WTC11 (cell line): ENCODE measurements around the gene EPHB6. TPM values are rescaled to one million over a fixed set of nuclear protein-coding genes. Genes with fewer than 3 reads are reported as not detected.

ENCODE experiments used
- ATAC-seq: fragments of 200-7000 bp; cut with Tn5 transposase; 2 replicates; pipeline ENCODE4 v1.10.0; 2021; ENCODE audit warnings: mild to moderate bottlenecking, moderate library complexity
- CTCF ChIA-PET: fragments of 300-600 bp; sonication (Branson Sonifier 250); formaldehyde crosslinking; loops from one replicate; lab custom pipeline; 2021; ENCODE audit warnings: antibody characterized with exemption; lab: Charles Lee
- POLR2A ChIA-PET: fragments of 350-600 bp; sonication (Branson Sonifier 250); formaldehyde crosslinking; loops from one replicate; lab custom pipeline; 2021; ENCODE audit warnings: antibody characterized with exemption; lab: Charles Lee
- DNase-seq: peaks from one replicate; pipeline ENCODE4 v3.0.0; 2021; ENCODE audit warnings: low spot score
- H3K27ac Mint-ChIP-seq: 2 replicates; pipeline ENCODE4 v1.8.0; 2021; ENCODE audit warnings: mixed read lengths
- H3K27me3 Mint-ChIP-seq: 2 replicates; pipeline ENCODE4 v1.8.0; 2021; ENCODE audit warnings: low read depth, mild to moderate bottlenecking, moderate library complexity, mixed read lengths
- H3K36me3 Mint-ChIP-seq: 2 replicates; pipeline ENCODE4 v1.8.0; 2021; ENCODE audit warnings: mixed read lengths
- H3K4me1 Mint-ChIP-seq: 2 replicates; pipeline ENCODE4 v1.8.0; 2022; ENCODE audit warnings: mixed read lengths
- H3K4me3 Mint-ChIP-seq: 2 replicates; pipeline ENCODE4 v1.8.0; 2021; ENCODE audit warnings: mild to moderate bottlenecking, moderate library complexity, mixed read lengths
- H3K9me3 Mint-ChIP-seq: 2 replicates; pipeline ENCODE4 v1.8.0; 2021; ENCODE audit warnings: mixed read lengths
- CBFB ChIP-seq: sonication (generic); formaldehyde crosslinking; IDR thresholded peaks from 2 replicates; pipeline ENCODE4 v1.8.1; 2022; ENCODE audit warnings: mild to moderate bottlenecking, low read depth, missing genetic modification reagents
- CREM ChIP-seq: sonication (generic); formaldehyde crosslinking; IDR thresholded peaks from 2 replicates; pipeline ENCODE4 v1.8.1; 2022; ENCODE audit warnings: mild to moderate bottlenecking, missing genetic modification reagents, moderate library complexity
- ESRRA ChIP-seq: sonication (generic); formaldehyde crosslinking; IDR thresholded peaks from 2 replicates; pipeline ENCODE4 v1.8.1; 2022; ENCODE audit warnings: mild to moderate bottlenecking, missing genetic modification reagents, borderline replicate concordance
- HMGA2 ChIP-seq: fragments of 250-450 bp; sonication (Bioruptor Pico); IDR thresholded peaks from 2 replicates; pipeline ENCODE4 v1.4.0; 2021; ENCODE audit warnings: mild to moderate bottlenecking, moderate library complexity
- JAZF1 ChIP-seq: fragments of 250-450 bp; sonication (Bioruptor Pico); IDR thresholded peaks from 2 replicates; pipeline ENCODE4 v1.9.0; 2021; ENCODE audit warnings: moderate library complexity, mild to moderate bottlenecking, inconsistent platforms
- KAT7 ChIP-seq: sonication (generic); formaldehyde crosslinking; IDR thresholded peaks from 2 replicates; pipeline ENCODE4 v1.8.1; 2023; ENCODE audit warnings: missing genetic modification reagents, mild to moderate bottlenecking, borderline replicate concordance
- NFATC4 ChIP-seq: fragments of 250-450 bp; sonication (Bioruptor Pico); IDR thresholded peaks from 2 replicates; pipeline ENCODE4 v1.9.0; 2021; ENCODE audit warnings: mild to moderate bottlenecking
- SMAD3 ChIP-seq: sonication (generic); formaldehyde crosslinking; IDR thresholded peaks from 2 replicates; pipeline ENCODE4 v1.8.0; 2022; ENCODE audit warnings: missing genetic modification reagents, mild to moderate bottlenecking, borderline replicate concordance
- SMAD4 ChIP-seq: sonication (generic); formaldehyde crosslinking; IDR thresholded peaks from 2 replicates; pipeline ENCODE4 v1.8.0; 2022; ENCODE audit warnings: mild to moderate bottlenecking, missing genetic modification reagents
- TEAD4 ChIP-seq: sonication (generic); formaldehyde crosslinking; IDR thresholded peaks from 2 replicates; pipeline ENCODE4 v1.8.0; 2022; ENCODE audit warnings: mild to moderate bottlenecking, missing genetic modification reagents
- TP53 ChIP-seq: sonication (generic); formaldehyde crosslinking; IDR thresholded peaks from 2 replicates; pipeline ENCODE4 v1.8.1; 2023; ENCODE audit warnings: mild to moderate bottlenecking, missing genetic modification reagents
- ZMAT4 ChIP-seq: fragments of 250-450 bp; sonication (Bioruptor Pico); IDR thresholded peaks from 2 replicates; pipeline ENCODE4 v1.9.0; 2021; ENCODE audit warnings: mild to moderate bottlenecking
- ZNF121 ChIP-seq: sonication (generic); formaldehyde crosslinking; IDR thresholded peaks from 2 replicates; pipeline ENCODE4 v1.8.0; 2023; ENCODE audit warnings: missing genetic modification reagents
- ZNF416 ChIP-seq: fragments of 250-450 bp; sonication (Bioruptor Pico); IDR thresholded peaks from 2 replicates; pipeline ENCODE4 v1.9.0; 2021; ENCODE audit warnings: mild to moderate bottlenecking, inconsistent platforms
- ZNF425 ChIP-seq: fragments of 250-450 bp; sonication (Bioruptor Pico); conservative IDR thresholded peaks from 2 replicates; pipeline ENCODE4 v1.9.0; 2021; ENCODE audit warnings: mild to moderate bottlenecking
- total RNA-seq: library from RNA; stranded (reverse); gene quantifications from 3 replicates; pipeline ENCODE4 v1.2.3, GENCODE V29; 2021
- TF ChIP-seq, protein P1 (sequence below): sonication (generic); formaldehyde crosslinking; IDR thresholded peaks from 2 replicates; pipeline ENCODE4 v1.8.0; 2023; ENCODE audit warnings: missing genetic modification reagents
- TF ChIP-seq, protein P2 (sequence below): sonication (generic); formaldehyde crosslinking; IDR thresholded peaks from 2 replicates; pipeline ENCODE4 v1.8.1; 2023; ENCODE audit warnings: mild to moderate bottlenecking, missing genetic modification reagents, moderate library complexity
- TF ChIP-seq, protein P3 (sequence below): fragments of 250-450 bp; sonication (Bioruptor Pico); IDR thresholded peaks from 2 replicates; pipeline ENCODE4 v1.9.0; 2021; ENCODE audit warnings: mild to moderate bottlenecking, borderline replicate concordance
- TF ChIP-seq, protein P4 (sequence below): fragments of 250-450 bp; sonication (Bioruptor Pico); IDR thresholded peaks from 2 replicates; pipeline ENCODE4 v1.8.0; 2021; ENCODE audit warnings: mild to moderate bottlenecking
- TF ChIP-seq, protein P5 (sequence below): sonication (generic); formaldehyde crosslinking; IDR thresholded peaks from 2 replicates; pipeline ENCODE4 v1.8.1; 2022; ENCODE audit warnings: missing genetic modification reagents, borderline replicate concordance
- TF ChIP-seq, protein P6 (sequence below): sonication (generic); formaldehyde crosslinking; IDR thresholded peaks from 2 replicates; pipeline ENCODE4 v1.8.0; 2022; ENCODE audit warnings: mild to moderate bottlenecking, missing genetic modification reagents

EPHB6 gene
- total RNA-seq, 1 experiment from 2014 or later: 15.1 TPM

DNA sequence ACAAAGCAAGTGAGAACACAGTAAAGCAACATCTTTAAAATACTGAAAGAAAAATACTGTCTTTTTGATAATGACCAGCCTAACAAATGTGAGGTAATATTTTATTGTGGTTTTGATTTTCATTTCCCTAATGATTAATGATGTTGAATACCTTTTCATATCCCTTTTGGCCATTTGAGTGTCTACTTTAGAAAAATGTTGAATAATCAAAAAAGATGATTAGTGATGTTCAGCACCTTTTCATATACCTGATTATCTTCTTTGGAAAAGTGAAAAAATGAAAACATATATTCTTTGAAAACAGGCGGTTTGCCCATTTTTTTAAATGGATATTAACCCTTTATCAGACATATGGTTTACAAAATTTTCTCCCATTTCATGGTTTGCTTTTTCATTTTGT, 32.2 kb upstream of the EPHB6 start (continued):
- TF ChIP-seq ZMAT4 (no peak), KAT7 (CRISPR knock-in tag) (no peak)
- TF ChIP-seq, protein P1, sequence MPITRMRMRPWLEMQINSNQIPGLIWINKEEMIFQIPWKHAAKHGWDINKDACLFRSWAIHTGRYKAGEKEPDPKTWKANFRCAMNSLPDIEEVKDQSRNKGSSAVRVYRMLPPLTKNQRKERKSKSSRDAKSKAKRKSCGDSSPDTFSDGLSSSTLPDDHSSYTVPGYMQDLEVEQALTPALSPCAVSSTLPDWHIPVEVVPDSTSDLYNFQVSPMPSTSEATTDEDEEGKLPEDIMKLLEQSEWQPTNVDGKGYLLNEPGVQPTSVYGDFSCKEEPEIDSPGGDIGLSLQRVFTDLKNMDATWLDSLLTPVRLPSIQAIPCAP (CRISPR knock-in tag): no peak
- TF ChIP-seq, protein P2, sequence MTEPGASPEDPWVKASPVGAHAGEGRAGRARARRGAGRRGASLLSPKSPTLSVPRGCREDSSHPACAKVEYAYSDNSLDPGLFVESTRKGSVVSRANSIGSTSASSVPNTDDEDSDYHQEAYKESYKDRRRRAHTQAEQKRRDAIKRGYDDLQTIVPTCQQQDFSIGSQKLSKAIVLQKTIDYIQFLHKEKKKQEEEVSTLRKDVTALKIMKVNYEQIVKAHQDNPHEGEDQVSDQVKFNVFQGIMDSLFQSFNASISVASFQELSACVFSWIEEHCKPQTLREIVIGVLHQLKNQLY (CRISPR knock-in tag): no peak
- TF ChIP-seq, all 79 proteins: peak for 0

DNA sequence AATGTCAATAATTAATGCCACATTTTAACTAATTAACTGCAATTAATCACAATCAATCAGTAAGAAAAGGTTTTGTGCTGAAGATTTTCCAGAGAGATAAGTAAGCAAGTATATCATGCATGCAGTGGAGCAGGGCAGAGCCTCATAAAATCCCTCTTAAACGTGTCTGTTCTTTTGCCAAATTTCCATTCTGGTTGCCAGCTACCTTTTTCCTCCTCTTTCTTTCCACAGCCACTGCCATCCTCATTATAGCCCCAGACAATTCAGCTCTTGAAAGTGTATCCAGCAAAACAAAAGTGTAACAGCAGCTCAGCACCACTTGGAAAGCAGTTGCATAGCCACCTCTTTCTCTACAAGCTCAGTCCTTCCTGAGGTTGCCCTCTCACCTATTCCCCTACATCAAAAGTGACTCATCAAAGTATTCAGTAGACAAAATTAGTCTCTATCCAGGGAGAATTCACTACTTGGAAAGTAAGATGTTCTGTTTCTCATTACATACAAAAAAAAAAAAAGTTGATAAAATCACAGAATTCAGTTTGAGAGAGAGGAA, 26.9 kb upstream of the EPHB6 start:
- no peak for ATAC-seq
- Mint-ChIP-seq H3K9me3 (peaks cover 29% of the 10 kb centered on the region), H3K4me3 (no peak overlapping the region), H3K36me3 (peaks cover 15% of the 10 kb centered on the region), H3K4me1 (peaks cover 4% of the 10 kb centered on the region; the same call in 1 of the 2 replicates), H3K27ac (no peak overlapping the region), H3K27me3 (peaks cover 4% of the 10 kb centered on the region)
- POLR2A ChIA-PET: no interaction called here
- DNase-seq: no peak
- CTCF ChIA-PET: interaction anchor here (0.8 to 1.2 kb wide), 6 partner anchors 17 to 234 kb away, joined by 3 to 5 read pairs (median 3); no protein-coding TSS in a partner anchor
- TF ChIP-seq, protein P3, sequence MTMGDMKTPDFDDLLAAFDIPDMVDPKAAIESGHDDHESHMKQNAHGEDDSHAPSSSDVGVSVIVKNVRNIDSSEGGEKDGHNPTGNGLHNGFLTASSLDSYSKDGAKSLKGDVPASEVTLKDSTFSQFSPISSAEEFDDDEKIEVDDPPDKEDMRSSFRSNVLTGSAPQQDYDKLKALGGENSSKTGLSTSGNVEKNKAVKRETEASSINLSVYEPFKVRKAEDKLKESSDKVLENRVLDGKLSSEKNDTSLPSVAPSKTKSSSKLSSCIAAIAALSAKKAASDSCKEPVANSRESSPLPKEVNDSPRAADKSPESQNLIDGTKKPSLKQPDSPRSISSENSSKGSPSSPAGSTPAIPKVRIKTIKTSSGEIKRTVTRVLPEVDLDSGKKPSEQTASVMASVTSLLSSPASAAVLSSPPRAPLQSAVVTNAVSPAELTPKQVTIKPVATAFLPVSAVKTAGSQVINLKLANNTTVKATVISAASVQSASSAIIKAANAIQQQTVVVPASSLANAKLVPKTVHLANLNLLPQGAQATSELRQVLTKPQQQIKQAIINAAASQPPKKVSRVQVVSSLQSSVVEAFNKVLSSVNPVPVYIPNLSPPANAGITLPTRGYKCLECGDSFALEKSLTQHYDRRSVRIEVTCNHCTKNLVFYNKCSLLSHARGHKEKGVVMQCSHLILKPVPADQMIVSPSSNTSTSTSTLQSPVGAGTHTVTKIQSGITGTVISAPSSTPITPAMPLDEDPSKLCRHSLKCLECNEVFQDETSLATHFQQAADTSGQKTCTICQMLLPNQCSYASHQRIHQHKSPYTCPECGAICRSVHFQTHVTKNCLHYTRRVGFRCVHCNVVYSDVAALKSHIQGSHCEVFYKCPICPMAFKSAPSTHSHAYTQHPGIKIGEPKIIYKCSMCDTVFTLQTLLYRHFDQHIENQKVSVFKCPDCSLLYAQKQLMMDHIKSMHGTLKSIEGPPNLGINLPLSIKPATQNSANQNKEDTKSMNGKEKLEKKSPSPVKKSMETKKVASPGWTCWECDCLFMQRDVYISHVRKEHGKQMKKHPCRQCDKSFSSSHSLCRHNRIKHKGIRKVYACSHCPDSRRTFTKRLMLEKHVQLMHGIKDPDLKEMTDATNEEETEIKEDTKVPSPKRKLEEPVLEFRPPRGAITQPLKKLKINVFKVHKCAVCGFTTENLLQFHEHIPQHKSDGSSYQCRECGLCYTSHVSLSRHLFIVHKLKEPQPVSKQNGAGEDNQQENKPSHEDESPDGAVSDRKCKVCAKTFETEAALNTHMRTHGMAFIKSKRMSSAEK (CRISPR knock-in tag): no peak
- no peak for TF ChIP-seq JAZF1 (CRISPR knock-in tag)
- TF ChIP-seq NFATC4 (CRISPR knock-in tag): no peak
- TF ChIP-seq SMAD3 (CRISPR knock-in tag): no peak
- TF ChIP-seq ZNF425 (CRISPR knock-in tag): no peak
- TF ChIP-seq, protein P4, sequence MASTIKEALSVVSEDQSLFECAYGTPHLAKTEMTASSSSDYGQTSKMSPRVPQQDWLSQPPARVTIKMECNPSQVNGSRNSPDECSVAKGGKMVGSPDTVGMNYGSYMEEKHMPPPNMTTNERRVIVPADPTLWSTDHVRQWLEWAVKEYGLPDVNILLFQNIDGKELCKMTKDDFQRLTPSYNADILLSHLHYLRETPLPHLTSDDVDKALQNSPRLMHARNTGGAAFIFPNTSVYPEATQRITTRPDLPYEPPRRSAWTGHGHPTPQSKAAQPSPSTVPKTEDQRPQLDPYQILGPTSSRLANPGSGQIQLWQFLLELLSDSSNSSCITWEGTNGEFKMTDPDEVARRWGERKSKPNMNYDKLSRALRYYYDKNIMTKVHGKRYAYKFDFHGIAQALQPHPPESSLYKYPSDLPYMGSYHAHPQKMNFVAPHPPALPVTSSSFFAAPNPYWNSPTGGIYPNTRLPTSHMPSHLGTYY: no peak
- TF ChIP-seq, protein P5, sequence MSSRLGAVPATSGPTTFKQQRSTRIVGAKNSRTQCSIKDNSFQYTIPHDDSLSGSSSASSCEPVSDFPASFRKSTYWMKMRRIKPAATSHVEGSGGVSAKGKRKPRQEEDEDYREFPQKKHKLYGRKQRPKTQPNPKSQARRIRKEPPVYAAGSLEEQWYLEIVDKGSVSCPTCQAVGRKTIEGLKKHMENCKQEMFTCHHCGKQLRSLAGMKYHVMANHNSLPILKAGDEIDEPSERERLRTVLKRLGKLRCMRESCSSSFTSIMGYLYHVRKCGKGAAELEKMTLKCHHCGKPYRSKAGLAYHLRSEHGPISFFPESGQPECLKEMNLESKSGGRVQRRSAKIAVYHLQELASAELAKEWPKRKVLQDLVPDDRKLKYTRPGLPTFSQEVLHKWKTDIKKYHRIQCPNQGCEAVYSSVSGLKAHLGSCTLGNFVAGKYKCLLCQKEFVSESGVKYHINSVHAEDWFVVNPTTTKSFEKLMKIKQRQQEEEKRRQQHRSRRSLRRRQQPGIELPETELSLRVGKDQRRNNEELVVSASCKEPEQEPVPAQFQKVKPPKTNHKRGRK (CRISPR knock-in tag): no peak
- TF ChIP-seq TP53 (CRISPR knock-in tag): no peak
- TF ChIP-seq TEAD4 (CRISPR knock-in tag): no peak
- no peak for TF ChIP-seq ZNF121 (CRISPR knock-in tag)
- no peak for TF ChIP-seq SMAD4 (CRISPR knock-in tag)
- no peak for TF ChIP-seq ZNF416 (CRISPR knock-in tag)
- TF ChIP-seq, protein P6, sequence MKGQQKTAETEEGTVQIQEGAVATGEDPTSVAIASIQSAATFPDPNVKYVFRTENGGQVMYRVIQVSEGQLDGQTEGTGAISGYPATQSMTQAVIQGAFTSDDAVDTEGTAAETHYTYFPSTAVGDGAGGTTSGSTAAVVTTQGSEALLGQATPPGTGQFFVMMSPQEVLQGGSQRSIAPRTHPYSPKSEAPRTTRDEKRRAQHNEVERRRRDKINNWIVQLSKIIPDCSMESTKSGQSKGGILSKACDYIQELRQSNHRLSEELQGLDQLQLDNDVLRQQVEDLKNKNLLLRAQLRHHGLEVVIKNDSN: no peak
- TF ChIP-seq CBFB (CRISPR knock-in tag): no peak
- no peak for TF ChIP-seq ZMAT4
- no peak for TF ChIP-seq ESRRA
- TF ChIP-seq CREM: no peak
- no peak for TF ChIP-seq HMGA2 (CRISPR knock-in tag)
